Vagina (tissue), 2 donors: ENCODE data around the gene MRNIP.
"Not testable (repeated sequence)": the region's sequence is repeated elsewhere in the genome, so short reads cannot be mapped to it uniquely, and the experiment has no call there.

Experiments
- POLR2AphosphoS5 ChIP-seq, 2 donors: sonication (generic); formaldehyde crosslinking; IDR thresholded peaks; one replicate each; pipeline ENCODE4 v1.9.0; 2017; ENCODE audit warnings: antibody characterized with exemption in 2 of 2, mild to moderate bottlenecking in 2 of 2, low read depth in 1 of 2; ENCODE audit not compliant: insufficient read depth in 1 of 2
- TF ChIP-seq, protein P1 (sequence below), 3 experiments: fragments of 450-650 bp in 2 of 3; fragments of 200-600 bp in 1 of 3; sonication (generic) in 1 of 3; IDR thresholded peaks; one replicate each; pipeline ENCODE4 v1.5.1; 2017 to 2019; ENCODE audit warnings: antibody characterized with exemption in 3 of 3, mild to moderate bottlenecking in 2 of 3, moderate library complexity in 2 of 3

DNA sequence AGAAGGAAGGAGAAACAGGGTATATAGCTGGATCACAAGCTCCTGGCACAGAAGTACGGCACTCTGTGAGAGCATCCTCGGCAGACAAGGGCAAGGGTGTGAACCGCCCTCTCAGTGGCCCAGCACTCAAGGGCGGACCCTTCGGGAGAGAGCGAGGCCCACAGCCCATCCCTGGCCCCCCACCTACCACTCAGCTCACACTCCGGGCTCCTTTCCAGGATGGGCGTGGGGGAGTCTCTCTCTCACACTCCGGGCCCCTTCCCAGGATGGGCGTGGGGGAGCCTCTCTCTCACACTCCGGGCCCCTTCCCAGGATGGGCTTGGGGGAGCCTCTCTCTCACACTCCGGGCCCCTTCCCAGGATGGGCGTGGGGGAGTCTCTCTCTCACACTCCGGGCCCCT is 12.9 kb upstream of the MRNIP start:
- not testable (repeated sequence) for TF ChIP-seq POLR2AphosphoS5 (IDR thresholded peaks at IDR 0.05; ENCODE audit: insufficient read depth in 1 of 2, low read depth in 1 of 2)
- TF ChIP-seq, protein P1, sequence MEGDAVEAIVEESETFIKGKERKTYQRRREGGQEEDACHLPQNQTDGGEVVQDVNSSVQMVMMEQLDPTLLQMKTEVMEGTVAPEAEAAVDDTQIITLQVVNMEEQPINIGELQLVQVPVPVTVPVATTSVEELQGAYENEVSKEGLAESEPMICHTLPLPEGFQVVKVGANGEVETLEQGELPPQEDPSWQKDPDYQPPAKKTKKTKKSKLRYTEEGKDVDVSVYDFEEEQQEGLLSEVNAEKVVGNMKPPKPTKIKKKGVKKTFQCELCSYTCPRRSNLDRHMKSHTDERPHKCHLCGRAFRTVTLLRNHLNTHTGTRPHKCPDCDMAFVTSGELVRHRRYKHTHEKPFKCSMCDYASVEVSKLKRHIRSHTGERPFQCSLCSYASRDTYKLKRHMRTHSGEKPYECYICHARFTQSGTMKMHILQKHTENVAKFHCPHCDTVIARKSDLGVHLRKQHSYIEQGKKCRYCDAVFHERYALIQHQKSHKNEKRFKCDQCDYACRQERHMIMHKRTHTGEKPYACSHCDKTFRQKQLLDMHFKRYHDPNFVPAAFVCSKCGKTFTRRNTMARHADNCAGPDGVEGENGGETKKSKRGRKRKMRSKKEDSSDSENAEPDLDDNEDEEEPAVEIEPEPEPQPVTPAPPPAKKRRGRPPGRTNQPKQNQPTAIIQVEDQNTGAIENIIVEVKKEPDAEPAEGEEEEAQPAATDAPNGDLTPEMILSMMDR (IDR thresholded peaks at IDR 0.05), result not testable (repeated sequence)
